ENCODE results near the gene ATP1A4.

DNA sequence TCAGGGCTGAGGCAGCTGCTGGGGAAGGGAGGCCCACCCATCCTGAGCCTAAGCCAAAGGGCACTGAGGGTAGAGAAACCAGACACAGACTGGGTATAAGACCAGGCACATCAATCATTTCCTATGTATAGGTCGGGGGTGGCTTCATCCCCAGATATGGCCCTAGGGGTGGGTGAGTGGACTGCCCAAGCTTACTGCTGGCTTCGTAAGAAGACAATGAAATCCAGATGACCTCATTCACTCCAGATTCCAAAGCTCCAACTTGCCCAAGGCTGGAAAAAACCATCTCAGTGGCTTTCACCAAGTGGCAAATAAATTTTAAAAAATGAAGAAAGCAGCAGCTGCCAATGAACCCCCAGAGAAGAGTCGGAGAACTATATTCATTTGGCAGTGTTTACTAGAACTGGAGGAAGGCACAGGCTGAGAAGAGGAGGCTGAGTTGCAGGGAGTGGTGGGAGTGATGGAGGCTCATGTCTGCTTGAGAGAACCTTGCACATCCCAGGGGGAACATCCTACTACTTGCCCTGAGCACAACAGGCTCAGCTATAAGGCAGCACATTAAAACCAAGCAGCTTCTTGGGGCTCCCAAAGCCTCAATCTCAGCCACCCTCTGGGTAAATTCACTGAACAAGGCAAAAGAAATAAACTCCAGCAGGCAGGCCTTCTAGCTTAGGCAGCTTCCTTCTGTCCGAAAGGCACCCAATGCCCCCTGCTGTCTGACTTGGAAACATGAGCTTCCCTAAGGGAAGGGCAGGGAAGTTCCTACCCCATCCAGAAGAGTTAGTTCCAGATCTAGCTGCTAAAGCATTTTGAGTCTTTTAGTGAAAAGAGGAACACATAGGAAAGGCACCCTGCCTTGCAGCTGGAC, 67.9 kb downstream of the ATP1A4 start:
- peak in 4 of 6 experiments; percentile 34 to 54 (median 43) for TF ChIP-seq CTCF (IDR thresholded peaks at IDR 0.05)
- no peak for TF ChIP-seq POLR2A (IDR thresholded peaks at IDR 0.05)
